ENCODE results near the gene RAB12.
"Not testable (repeated sequence)": the region's sequence is repeated elsewhere in the genome, so short reads cannot be mapped to it uniquely, and the experiment has no call there.

Gene RAB12

DNA sequence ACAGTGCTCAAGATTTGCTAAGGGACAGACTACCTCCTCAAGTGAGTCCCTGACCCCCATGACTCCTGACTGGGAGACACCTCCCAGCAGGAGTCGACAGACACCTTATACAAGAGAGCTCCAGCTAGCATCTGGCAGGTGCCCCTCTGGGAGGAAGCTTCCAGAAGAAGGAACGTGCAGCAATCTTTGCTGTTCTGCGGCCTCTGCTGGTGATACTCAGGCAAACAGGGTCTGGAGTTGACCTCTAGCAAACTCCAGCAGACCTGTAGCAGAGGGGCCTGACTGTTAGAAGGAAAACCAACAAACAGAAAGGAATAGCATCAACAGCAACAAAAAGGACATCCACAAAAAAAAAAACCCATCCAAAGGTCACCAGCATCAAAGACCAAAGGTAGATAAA lies 38.1 kb downstream of the RAB12 start:
- not testable (repeated sequence) for H3K9me3 ChIP-seq (ENCODE audit: insufficient read depth, low read depth, low read length); H3K79me1 ChIP-seq (ENCODE audit: low read length); H3K4me3 ChIP-seq (ENCODE audit: low read depth, low read length); H4K91ac ChIP-seq (ENCODE audit: low read depth, low read length); H3K9ac ChIP-seq (ENCODE audit: low read length); H3K27ac ChIP-seq (ENCODE audit: low read depth, low read length); H3K4me2 ChIP-seq (ENCODE audit: low read length); H3K4ac ChIP-seq (ENCODE audit: low read depth, low read length); H3K79me2 ChIP-seq (ENCODE audit: control insufficient read depth, insufficient read depth, low read length, poor library complexity); H3K18ac ChIP-seq (ENCODE audit: low read length); H3K4me1 ChIP-seq (ENCODE audit: control insufficient read depth in 1 of 2, insufficient read depth in 2 of 2, low read length in 2 of 2); H3K23ac ChIP-seq (ENCODE audit: low read length); DNase-seq; H2BK12ac ChIP-seq (ENCODE audit: low read length); H3K27me3 ChIP-seq (ENCODE audit: insufficient read depth, low read length); H2AFZ ChIP-seq (ENCODE audit: insufficient read depth, low read length, poor library complexity); H2BK120ac ChIP-seq (ENCODE audit: insufficient read depth, low read length, poor library complexity); H4K12ac ChIP-seq (ENCODE audit: low read depth, low read length); H2AK5ac ChIP-seq (ENCODE audit: low read length); H3K36me3 ChIP-seq (ENCODE audit: control insufficient read depth in 1 of 2, insufficient read depth in 2 of 2, low read length in 2 of 2); H4K8ac ChIP-seq (ENCODE audit: low read depth, low read length); H2BK5ac ChIP-seq (ENCODE audit: low read depth, low read length, poor library complexity); H3K14ac ChIP-seq (ENCODE audit: low read length)
- WGBS (ENCODE audit: extremely low coverage, insufficient coverage, insufficient read length) = no CpG with 5 or more reads among the region's 3 CpGs

GRCh38 chr18:8651478-8652261 lies 42.4 kb downstream of the RAB12 start:
- H3K4me2 ChIP-seq (ENCODE audit: low read length); H4K8ac ChIP-seq (ENCODE audit: low read depth, low read length); H3K4me1 ChIP-seq (ENCODE audit: control insufficient read depth in 1 of 2, insufficient read depth in 2 of 2, low read length in 2 of 2); H3K9me3 ChIP-seq (ENCODE audit: insufficient read depth, low read depth, low read length); H3K23ac ChIP-seq (ENCODE audit: low read length); H3K36me3 ChIP-seq (ENCODE audit: control insufficient read depth in 1 of 2, insufficient read depth in 2 of 2, low read length in 2 of 2); H3K27ac ChIP-seq (ENCODE audit: low read depth, low read length); H2AFZ ChIP-seq (ENCODE audit: insufficient read depth, low read length, poor library complexity); H3K27me3 ChIP-seq (ENCODE audit: insufficient read depth, low read length); H4K12ac ChIP-seq (ENCODE audit: low read depth, low read length); H3K79me2 ChIP-seq (ENCODE audit: control insufficient read depth, insufficient read depth, low read length, poor library complexity); H2BK120ac ChIP-seq (ENCODE audit: insufficient read depth, low read length, poor library complexity); H4K91ac ChIP-seq (ENCODE audit: low read depth, low read length); H2AK5ac ChIP-seq (ENCODE audit: low read length); DNase-seq; H3K14ac ChIP-seq (ENCODE audit: low read length); H3K18ac ChIP-seq (ENCODE audit: low read length); H3K79me1 ChIP-seq (ENCODE audit: low read length); H2BK12ac ChIP-seq (ENCODE audit: low read length); H2BK5ac ChIP-seq (ENCODE audit: low read depth, low read length, poor library complexity); H3K4ac ChIP-seq (ENCODE audit: low read depth, low read length); H3K4me3 ChIP-seq (ENCODE audit: low read depth, low read length); H3K9ac ChIP-seq (ENCODE audit: low read length): not testable (repeated sequence)
- no CpG with 5 or more reads among the region's 7 CpGs for WGBS (ENCODE audit: extremely low coverage, insufficient coverage, insufficient read length)

GRCh38 chr18:8654503-8655451 lies 45.5 kb downstream of the RAB12 start:
- H3K27ac ChIP-seq (ENCODE audit: low read depth, low read length) = no peak overlapping the region
- H4K8ac ChIP-seq (ENCODE audit: low read depth, low read length) = no peak overlapping the region
- H3K79me1 ChIP-seq (ENCODE audit: low read length) = no peaks in the 10 kb centered on the region
- H4K91ac ChIP-seq (ENCODE audit: low read depth, low read length) = no peak overlapping the region
- H3K23ac ChIP-seq (ENCODE audit: low read length) = no peak overlapping the region
- H3K4me2 ChIP-seq (ENCODE audit: low read length) = no peak overlapping the region
- no peaks in the 10 kb centered on the region for H3K79me2 ChIP-seq (ENCODE audit: control insufficient read depth, insufficient read depth, low read length, poor library complexity)
- no peak overlapping the region for H3K18ac ChIP-seq (ENCODE audit: low read length)
- no peak overlapping the region for H2AK5ac ChIP-seq (ENCODE audit: low read length)
- peak in 1 of 2 donors; percentile 65 for DNase-seq
- H3K27me3 ChIP-seq (ENCODE audit: insufficient read depth, low read length) = no peaks in the 10 kb centered on the region
- H3K9me3 ChIP-seq (ENCODE audit: insufficient read depth, low read depth, low read length) = no peaks in the 10 kb centered on the region
- no peak overlapping the region for H2BK12ac ChIP-seq (ENCODE audit: low read length)
- H2BK5ac ChIP-seq (ENCODE audit: low read depth, low read length, poor library complexity) = no peak overlapping the region
- no peak overlapping the region for H3K9ac ChIP-seq (ENCODE audit: low read length)
- WGBS (ENCODE audit: extremely low coverage, insufficient coverage, insufficient read length) = no CpG with 5 or more reads among the region's 7 CpGs
- no peak overlapping the region for H2BK120ac ChIP-seq (ENCODE audit: insufficient read depth, low read length, poor library complexity)
- H4K12ac ChIP-seq (ENCODE audit: low read depth, low read length) = no peak overlapping the region
- no peak overlapping the region for H2AFZ ChIP-seq (ENCODE audit: insufficient read depth, low read length, poor library complexity)
- H3K4me1 ChIP-seq (ENCODE audit: control insufficient read depth in 1 of 2, insufficient read depth in 2 of 2, low read length in 2 of 2) = no peaks in the 10 kb centered on the region
- H3K4ac ChIP-seq (ENCODE audit: low read depth, low read length) = no peak overlapping the region
- H3K36me3 ChIP-seq (ENCODE audit: control insufficient read depth in 1 of 2, insufficient read depth in 2 of 2, low read length in 2 of 2) = no peaks in the 10 kb centered on the region
- no peak overlapping the region for H3K4me3 ChIP-seq (ENCODE audit: low read depth, low read length)
- H3K14ac ChIP-seq (ENCODE audit: low read length) = no peak overlapping the region

DNA sequence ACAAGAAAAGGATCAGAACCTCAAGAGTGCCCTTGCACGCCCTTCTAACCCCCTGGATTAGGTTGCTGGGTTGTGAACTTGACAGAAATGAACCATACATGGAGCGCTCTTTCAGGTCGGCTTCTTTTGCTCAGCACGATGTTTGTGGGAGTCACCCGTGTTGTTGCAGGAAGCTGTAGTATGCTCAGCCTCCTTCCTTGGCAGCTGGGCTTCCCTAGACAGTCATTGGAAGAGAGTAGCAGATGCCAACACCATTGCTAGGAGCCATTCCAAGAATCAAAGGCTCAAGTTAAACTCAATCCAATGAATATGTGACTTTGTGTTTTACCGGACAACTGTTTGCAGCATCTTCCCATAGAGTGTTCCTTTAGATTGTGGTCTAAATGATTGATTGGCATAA lies 47.0 kb downstream of the RAB12 start:
- no peak overlapping the region for H2BK5ac ChIP-seq (ENCODE audit: low read depth, low read length, poor library complexity)
- no peak overlapping the region for H2BK12ac ChIP-seq (ENCODE audit: low read length)
- no peaks in the 10 kb centered on the region for H3K79me2 ChIP-seq (ENCODE audit: control insufficient read depth, insufficient read depth, low read length, poor library complexity)
- H3K36me3 ChIP-seq (ENCODE audit: control insufficient read depth in 1 of 2, insufficient read depth in 2 of 2, low read length in 2 of 2) = no peaks in the 10 kb centered on the region
- no peak overlapping the region for H2AFZ ChIP-seq (ENCODE audit: insufficient read depth, low read length, poor library complexity)
- no peak overlapping the region for H3K4me2 ChIP-seq (ENCODE audit: low read length)
- no peak overlapping the region for H4K91ac ChIP-seq (ENCODE audit: low read depth, low read length)
- no peak overlapping the region for H3K23ac ChIP-seq (ENCODE audit: low read length)
- H3K4me1 ChIP-seq (ENCODE audit: control insufficient read depth in 1 of 2, insufficient read depth in 2 of 2, low read length in 2 of 2) = no peaks in the 10 kb centered on the region
- no peak overlapping the region for H3K4ac ChIP-seq (ENCODE audit: low read depth, low read length)
- no peak overlapping the region for H2BK120ac ChIP-seq (ENCODE audit: insufficient read depth, low read length, poor library complexity)
- no peaks in the 10 kb centered on the region for H3K79me1 ChIP-seq (ENCODE audit: low read length)
- no peak overlapping the region for H3K9ac ChIP-seq (ENCODE audit: low read length)
- no peak overlapping the region for H2AK5ac ChIP-seq (ENCODE audit: low read length)
- H4K12ac ChIP-seq (ENCODE audit: low read depth, low read length) = no peak overlapping the region
- H4K8ac ChIP-seq (ENCODE audit: low read depth, low read length) = no peak overlapping the region
- H3K18ac ChIP-seq (ENCODE audit: low read length) = no peak overlapping the region
- no peaks in the 10 kb centered on the region for H3K9me3 ChIP-seq (ENCODE audit: insufficient read depth, low read depth, low read length)
- no peak overlapping the region for H3K14ac ChIP-seq (ENCODE audit: low read length)
- WGBS (ENCODE audit: extremely low coverage, insufficient coverage, insufficient read length) = no CpG with 5 or more reads among the region's 6 CpGs
- H3K4me3 ChIP-seq (ENCODE audit: low read depth, low read length) = no peak overlapping the region
- no peak for DNase-seq
- no peak overlapping the region for H3K27ac ChIP-seq (ENCODE audit: low read depth, low read length)
- no peaks in the 10 kb centered on the region for H3K27me3 ChIP-seq (ENCODE audit: insufficient read depth, low read length)
